GM12874 (cell line): ENCODE results near the gene DOP1B.

Experiments
- TF ChIP-seq, protein P1 (sequence below): IDR thresholded peaks from 2 replicates; pipeline ENCODE4 v1.5.1; 2011; ENCODE audit warnings: low read depth, mild to moderate bottlenecking, control low read depth, low read length, moderate library complexity; ENCODE audit not compliant: insufficient read depth

DOP1B gene

DNA sequence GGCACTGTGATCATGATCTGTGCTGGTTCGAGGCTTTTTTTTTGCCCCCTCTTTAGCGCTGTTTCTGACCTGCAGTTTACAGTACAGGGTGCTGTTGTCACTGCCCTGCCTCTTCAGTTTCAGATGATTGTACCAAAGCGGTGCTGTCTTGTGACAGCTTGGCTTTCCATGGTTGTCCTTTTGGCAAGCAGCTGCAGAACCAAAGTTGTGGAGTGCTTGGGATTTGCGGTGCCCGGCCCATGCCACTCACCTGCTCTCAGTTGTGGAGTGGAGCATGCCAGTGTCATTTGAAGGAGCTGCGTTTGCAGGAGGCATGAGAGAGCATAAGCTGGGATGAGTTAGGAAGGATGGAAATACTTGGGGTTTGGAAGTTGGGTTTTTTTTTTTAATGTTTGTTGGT, 48.4 kb downstream of the DOP1B start:
- TF ChIP-seq, protein P1, sequence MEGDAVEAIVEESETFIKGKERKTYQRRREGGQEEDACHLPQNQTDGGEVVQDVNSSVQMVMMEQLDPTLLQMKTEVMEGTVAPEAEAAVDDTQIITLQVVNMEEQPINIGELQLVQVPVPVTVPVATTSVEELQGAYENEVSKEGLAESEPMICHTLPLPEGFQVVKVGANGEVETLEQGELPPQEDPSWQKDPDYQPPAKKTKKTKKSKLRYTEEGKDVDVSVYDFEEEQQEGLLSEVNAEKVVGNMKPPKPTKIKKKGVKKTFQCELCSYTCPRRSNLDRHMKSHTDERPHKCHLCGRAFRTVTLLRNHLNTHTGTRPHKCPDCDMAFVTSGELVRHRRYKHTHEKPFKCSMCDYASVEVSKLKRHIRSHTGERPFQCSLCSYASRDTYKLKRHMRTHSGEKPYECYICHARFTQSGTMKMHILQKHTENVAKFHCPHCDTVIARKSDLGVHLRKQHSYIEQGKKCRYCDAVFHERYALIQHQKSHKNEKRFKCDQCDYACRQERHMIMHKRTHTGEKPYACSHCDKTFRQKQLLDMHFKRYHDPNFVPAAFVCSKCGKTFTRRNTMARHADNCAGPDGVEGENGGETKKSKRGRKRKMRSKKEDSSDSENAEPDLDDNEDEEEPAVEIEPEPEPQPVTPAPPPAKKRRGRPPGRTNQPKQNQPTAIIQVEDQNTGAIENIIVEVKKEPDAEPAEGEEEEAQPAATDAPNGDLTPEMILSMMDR: no peak

DNA sequence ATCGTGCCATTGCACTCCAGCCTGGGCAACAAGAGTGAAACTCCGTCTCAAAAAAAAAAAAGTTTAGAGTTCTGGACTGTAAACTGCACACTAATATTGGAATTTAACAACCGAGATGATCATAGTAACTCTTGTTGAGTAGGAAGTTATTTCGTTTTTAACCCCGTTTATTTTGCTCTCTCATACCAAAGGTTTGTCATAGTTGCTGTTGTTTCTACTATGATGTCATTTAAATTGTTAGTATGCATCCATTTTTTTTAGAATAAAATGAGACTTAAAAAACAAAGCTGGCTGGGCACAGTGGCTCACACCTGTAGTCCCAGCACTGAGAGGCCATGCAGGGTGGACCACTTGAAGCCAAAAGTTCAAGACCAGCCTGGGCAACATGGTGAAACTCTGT, 49.3 kb downstream of the DOP1B start:
- TF ChIP-seq, protein P1: no peak
